LoVo (cell line): ENCODE data around the gene TNFSF9.
"Not testable (repeated sequence)": the region's sequence is repeated elsewhere in the genome, so short reads cannot be mapped to it uniquely, and the experiment has no call there.

Experiments used
- DNase-seq: peaks from one replicate; pipeline ENCODE4 v3.0.0-alpha.2; 2016; ENCODE audit warnings: low spot score

The TNFSF9 gene

DNA sequence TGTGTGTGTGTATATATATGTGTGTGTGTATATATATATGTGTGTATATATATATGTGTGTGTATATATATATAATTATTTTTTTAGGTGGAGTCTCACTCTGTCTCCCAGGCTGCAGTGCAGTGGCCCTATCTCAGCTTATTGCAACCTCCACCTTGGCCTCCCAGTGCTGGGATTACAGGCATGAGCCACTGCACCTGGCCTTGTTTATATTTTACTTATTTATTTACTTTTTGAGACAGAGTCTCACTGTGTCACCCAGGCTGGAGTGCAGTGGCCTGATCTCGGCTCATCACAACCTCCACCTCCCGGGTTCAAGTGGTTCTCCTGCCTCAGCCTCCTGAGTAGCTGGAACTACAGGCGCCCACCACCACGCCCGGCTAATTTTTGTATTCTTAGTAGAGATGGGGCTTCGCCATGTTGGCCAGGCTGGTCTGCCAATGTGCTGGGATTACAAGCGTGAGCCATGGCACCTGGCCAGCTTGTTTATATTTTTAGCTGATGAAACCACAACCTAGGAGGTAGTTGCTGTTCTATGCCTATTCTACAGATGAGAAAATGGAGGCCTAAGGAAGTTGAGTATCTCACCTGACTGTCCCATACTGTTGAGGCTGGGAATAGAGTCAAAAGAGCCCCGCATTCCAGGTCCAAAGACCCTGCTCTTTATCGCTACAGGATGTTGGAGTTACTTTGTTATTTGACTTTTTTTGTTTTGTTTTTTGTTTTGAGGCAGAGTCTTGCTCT lies 22.6 kb upstream of the TNFSF9 start:
- DNase-seq: not testable (repeated sequence)

- no peak for DNase-seq
Observed at GRCh38 chr19:6509118-6509971, 21.5 kb upstream of the TNFSF9 start.

GRCh38 chr19:6510618-6511017 lies 20.2 kb upstream of the TNFSF9 start:
- DNase-seq: no peak

GRCh38 chr19:6514089-6514488 lies 16.7 kb upstream of the TNFSF9 start:
- DNase-seq: no peak

- no peak for DNase-seq
Observed at GRCh38 chr19:6514926-6515544, 15.8 kb upstream of the TNFSF9 start.

- peak; percentile 93 for DNase-seq
Observed at GRCh38 chr19:6516018-6516658, 14.7 kb upstream of the TNFSF9 start.

- peak; percentile 87 for DNase-seq
Observed at GRCh38 chr19:6516659-6517291, 14.1 kb upstream of the TNFSF9 start.

DNA sequence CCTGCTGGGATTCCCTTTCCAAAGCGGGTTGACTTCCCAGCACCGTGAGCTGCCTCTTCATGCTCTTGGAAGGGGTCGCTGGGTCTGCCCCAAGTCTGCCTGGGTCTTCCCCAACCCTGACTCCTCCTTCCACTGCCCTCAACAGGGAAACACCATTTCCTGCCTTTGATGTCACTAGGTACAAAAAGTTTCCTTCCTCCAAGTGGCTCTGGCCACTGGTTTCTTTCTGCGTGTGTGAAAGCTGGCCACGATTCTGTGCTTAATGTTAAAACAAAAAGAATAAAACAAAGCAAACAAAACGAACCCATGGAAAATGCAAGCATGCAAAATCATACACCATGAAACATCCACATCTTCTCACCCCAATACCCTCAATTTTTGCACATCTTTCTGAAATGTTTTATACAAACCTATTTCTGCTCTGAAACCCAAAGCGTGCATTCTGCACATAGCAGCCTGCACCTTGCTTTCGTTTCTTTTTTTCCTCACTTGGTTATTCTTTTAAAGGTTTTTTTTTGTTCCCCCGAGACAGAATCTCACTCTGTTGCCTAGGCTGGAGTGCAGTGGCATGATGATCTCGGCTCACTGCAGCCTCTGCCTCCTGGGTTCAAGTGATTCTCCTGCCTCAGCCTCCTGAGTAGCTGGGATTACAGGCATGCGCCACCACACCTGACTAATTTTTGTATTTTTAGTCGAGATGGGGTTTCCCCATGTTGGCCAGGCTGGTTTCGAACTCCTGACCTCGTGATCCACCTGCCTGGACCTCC lies 12.5 kb upstream of the TNFSF9 start:
- no peak for DNase-seq

- DNase-seq: peak; percentile 78
Observed at GRCh38 chr19:6519289-6519688, 11.5 kb upstream of the TNFSF9 start.

- DNase-seq: no peak
Observed at GRCh38 chr19:6521718-6522646, 8.8 kb upstream of the TNFSF9 start.

GRCh38 chr19:6522712-6523111 lies 8.1 kb upstream of the TNFSF9 start:
- no peak for DNase-seq

DNA sequence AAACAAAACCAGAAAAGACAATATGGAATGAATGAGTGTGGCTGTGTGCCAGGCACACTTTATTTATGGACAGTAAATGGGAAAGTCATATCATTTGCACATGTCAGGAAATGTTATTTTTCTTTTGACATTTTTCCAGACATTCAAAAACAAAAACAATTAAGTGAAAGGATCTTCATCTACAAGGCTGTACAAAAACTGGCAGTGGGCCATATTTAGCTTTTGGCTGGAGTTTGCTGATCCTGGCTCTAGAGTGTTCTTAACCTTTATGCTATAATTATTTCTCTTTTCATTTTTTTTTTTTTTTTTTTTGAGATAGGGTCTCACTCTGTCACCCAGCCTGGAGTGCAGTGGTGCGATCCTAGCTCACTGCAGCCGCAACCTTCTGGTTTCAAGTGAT lies 6.5 kb upstream of the TNFSF9 start:
- DNase-seq: no peak

DNA sequence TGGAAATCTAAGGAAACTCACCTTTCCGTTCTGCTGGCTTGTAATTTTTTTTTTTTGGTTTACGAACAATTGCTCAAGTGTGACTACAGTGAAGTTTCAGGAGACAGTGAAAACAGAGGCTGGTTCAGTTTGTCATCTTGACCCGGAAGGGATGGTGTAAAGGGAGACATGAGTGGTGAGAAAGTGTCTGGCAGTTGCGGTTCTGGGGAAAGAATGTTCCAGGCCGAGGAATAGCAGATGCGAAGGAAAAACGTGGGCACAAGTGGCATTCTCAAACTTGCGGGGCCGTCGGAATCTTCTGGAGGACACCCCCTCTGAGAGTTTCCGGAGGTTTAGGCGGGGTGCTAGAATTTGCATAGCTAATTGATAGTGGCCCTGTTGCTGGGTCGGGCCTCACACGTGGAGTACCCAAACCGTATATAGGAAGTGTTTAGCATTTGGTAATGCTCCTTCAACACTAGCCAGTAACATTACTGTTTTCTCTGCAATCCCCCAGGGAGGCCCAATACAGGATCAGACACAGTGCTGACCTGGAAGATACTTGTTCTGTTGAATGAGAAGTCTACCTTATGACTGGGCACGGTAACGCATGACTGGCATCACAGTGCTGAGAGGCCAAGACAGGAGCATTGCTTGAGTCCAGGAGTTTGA lies 2.8 kb upstream of the TNFSF9 start:
- DNase-seq: no peak

DNA sequence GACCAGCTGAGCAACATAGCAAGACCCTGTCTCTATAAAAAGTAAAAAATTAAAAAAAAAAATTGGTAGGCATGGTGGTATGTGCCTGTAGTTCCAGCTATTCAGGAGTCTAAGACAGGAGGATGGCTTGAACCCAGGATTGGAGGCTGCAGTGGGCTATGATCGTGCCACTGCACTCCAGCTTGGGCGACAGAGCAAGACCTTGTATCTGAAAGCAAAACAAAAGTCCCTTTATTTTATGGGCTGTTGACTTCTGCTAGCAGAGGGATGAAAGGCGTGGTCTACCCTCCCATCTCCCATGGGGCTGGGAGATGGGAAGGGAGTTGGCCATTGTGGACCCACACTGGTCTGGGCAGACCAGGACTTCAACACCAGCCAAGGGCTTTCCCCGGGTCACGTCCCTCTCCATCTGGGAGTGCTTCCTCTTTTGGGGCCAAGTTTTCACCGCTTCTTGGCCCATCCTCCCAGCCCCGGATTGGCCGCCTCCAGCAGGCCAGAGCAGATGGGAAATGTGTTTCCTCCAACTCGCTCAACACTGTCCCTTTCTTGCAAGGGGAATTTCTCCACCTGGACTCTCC lies 2.2 kb upstream of the TNFSF9 start:
- DNase-seq: no peak

DNA sequence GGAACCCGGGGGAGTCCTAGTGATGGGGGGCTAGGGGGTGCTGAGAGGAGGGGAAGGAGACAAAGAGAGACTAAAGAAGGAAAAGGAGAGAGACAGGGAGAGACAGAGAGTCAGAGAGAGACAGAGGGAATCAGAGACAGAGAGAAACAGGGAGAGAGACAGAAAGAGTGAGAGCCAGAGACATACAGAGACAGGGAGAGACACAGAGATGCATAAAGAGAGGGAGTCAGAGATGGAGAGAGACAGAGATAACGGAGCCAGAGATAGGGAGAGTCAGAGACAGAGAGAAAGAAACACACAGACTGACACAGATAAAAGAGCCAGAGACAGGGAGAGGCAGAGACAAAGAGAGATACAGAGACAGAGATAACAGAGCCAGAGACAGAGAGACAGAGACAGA lies 1.5 kb upstream of the TNFSF9 start:
- DNase-seq: no peak

DNA sequence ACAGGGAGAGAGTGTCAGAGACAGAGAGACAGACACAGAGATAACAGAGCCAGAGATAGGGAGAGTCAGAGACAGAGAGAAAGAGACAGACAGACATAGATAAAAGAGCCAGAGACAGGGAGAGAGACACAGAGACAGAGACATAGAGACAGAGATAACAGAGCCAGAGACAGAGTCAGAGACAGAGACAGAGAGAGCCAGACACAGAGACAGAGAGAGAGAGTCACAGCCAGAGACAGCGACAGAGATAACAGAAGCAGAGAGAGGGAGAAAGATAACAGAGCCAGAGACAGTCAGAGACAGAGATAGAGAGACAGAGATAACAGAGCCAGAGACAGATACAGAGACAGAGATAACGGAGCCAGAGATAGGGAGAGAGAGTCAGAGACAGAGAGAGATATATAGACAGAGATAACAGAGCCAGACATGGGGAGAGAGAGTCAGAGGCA lies 865 bp upstream of the TNFSF9 start:
- no peak for DNase-seq

- no peak for DNase-seq
Observed at GRCh38 chr19:6531163-6531955, 533 bp downstream of the TNFSF9 start.

DNA sequence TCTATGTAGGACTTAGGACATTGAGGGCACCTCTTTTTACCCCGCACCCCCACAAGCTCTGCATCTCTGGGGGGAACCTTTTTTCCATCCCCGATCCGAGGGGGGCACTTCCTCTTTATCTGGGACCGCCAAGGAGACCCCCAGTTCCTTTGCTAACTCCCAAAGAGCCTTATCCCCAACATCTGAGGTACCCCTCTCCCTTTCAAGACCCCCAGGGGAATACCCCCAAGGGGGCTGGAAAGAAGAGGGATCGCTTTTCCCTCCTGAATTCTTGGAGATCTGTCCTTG lies 1.1 kb downstream of the TNFSF9 start:
- no peak for DNase-seq
